ENCODE data around the gene SYNPR.

SYNPR gene

DNA sequence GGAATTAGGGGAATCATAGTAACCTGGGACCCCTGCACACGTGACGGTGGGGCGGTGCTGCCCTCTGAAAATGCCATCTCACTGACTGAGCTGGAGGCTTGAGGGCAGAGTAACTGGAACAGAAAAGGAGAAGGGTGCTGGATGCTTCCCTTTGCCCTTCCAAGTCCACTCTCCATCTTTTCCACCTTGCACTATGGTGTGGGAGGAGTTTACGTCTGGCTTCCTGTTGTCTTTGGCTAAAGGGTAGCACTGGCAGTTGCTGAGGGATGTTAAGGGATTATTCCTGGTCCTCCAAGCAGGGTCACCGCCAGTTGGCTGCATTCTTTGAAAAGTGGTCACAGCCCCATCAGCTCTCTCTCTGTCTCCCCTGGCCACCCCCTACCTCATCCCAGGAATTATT lies 245.0 kb downstream of the SYNPR start:
- H3K27me3 ChIP-seq (ENCODE audit: control insufficient read depth, insufficient read depth, low read length) = no peaks in the 10 kb centered on the region
- no peak for TF ChIP-seq CTCF (IDR thresholded peaks at IDR 0.05)
- no peak overlapping the region for H3K9ac ChIP-seq
- H3K4me1 ChIP-seq = no peaks in the 10 kb centered on the region
- no peaks in the 10 kb centered on the region for H3K36me3 ChIP-seq (ENCODE audit: control insufficient read depth, insufficient read depth, low read length)
- no peak overlapping the region for H2AFZ ChIP-seq
- no peak overlapping the region for H3K27ac ChIP-seq
- H3K4me2 ChIP-seq (ENCODE audit: low read length) = no peak overlapping the region
- no peak overlapping the region for H3K4me3 ChIP-seq (ENCODE audit: low read depth, low read length)
- H3K79me2 ChIP-seq = no peaks in the 10 kb centered on the region
- H3K9me3 ChIP-seq (ENCODE audit: control insufficient read depth, low read length) = no peaks in the 10 kb centered on the region

DNA sequence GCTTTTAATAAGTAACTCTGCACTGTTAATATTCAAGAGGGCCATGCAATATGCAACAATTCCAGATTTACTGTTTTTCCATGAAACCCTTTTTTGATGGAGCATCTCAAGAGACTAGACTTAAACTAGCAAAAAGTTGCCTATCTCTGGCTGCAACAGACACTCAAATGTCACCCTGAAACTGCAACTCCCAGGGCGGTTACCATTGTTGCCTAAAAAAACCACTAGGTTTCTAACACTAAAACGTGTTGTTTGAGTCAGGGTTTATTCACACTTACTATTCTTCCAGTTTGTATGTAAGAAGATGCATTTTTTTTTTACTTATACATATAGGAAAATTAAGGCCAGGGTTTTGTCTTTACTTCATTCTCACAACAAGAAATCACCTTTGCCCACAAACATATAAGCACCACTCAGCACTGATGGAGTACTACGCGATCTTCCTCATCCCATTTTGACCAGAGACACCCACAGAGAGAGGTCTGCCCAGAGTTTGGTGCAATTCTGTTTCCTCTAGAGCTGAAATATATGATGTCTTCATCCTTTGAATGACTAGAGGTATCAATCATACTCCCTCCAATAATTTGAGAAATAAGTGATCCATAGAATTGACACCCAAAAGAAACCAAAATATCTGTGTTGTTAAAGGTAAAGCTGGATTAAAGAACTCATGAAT lies 250.4 kb downstream of the SYNPR start:
- H3K4me2 ChIP-seq (ENCODE audit: low read length) = no peak overlapping the region
- no peaks in the 10 kb centered on the region for H3K36me3 ChIP-seq (ENCODE audit: control insufficient read depth, insufficient read depth, low read length)
- no peaks in the 10 kb centered on the region for H3K9me3 ChIP-seq (ENCODE audit: control insufficient read depth, low read length)
- H3K79me2 ChIP-seq = no peaks in the 10 kb centered on the region
- no peak overlapping the region for H2AFZ ChIP-seq
- H3K4me1 ChIP-seq = no peaks in the 10 kb centered on the region
- H3K4me3 ChIP-seq (ENCODE audit: low read depth, low read length) = no peak overlapping the region
- TF ChIP-seq CTCF (IDR thresholded peaks at IDR 0.05) = no peak
- no peaks in the 10 kb centered on the region for H3K27me3 ChIP-seq (ENCODE audit: control insufficient read depth, insufficient read depth, low read length)
- no peak overlapping the region for H3K27ac ChIP-seq
- H3K9ac ChIP-seq = no peak overlapping the region

- H3K27me3 ChIP-seq (ENCODE audit: control insufficient read depth, insufficient read depth, low read length) = no peaks in the 10 kb centered on the region
- H3K4me3 ChIP-seq (ENCODE audit: low read depth, low read length) = no peak overlapping the region
- H3K79me2 ChIP-seq = no peaks in the 10 kb centered on the region
- no peaks in the 10 kb centered on the region for H3K36me3 ChIP-seq (ENCODE audit: control insufficient read depth, insufficient read depth, low read length)
- H3K9me3 ChIP-seq (ENCODE audit: control insufficient read depth, low read length) = no peaks in the 10 kb centered on the region
- TF ChIP-seq CTCF (IDR thresholded peaks at IDR 0.05) = no peak
- no peak overlapping the region for H3K9ac ChIP-seq
- H3K4me2 ChIP-seq (ENCODE audit: low read length) = no peak overlapping the region
- no peak overlapping the region for H3K27ac ChIP-seq
- H3K4me1 ChIP-seq = no peaks in the 10 kb centered on the region
- no peak overlapping the region for H2AFZ ChIP-seq
These were observed 254.4 kb downstream of the SYNPR start for GRCh38 chr3:63532521-63532920.

DNA sequence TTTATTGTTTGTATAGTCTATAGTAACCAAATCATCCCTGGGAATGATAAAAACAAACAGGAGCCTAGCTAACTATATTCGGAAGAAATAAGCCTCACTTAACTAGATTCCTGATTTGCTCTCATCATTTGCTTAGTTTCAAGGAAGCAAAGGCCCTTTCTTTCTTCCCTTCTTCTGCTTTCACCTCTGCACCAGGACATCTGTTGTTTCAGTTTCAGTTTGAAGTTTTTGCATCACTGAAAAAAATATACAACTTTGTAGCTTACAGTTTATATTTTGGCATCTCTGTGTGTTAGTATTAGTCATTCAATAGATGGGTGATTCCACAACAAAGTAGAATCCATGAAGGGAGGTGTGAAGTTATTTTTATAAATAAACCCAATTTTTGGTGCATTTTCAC lies 260.8 kb downstream of the SYNPR start:
- Histone ChIP-seq H3K4me3 (ENCODE audit: low read depth, low read length) (no peak overlapping the region), H3K27me3 (ENCODE audit: control insufficient read depth, insufficient read depth, low read length) (no peaks in the 10 kb centered on the region), H3K4me2 (ENCODE audit: low read length) (no peak overlapping the region), H3K27ac (no peak overlapping the region), H3K9me3 (ENCODE audit: control insufficient read depth, low read length) (no peaks in the 10 kb centered on the region), H2AFZ (no peak overlapping the region), H3K36me3 (ENCODE audit: control insufficient read depth, insufficient read depth, low read length) (no peaks in the 10 kb centered on the region), H3K9ac (no peak overlapping the region), H3K4me1 (no peaks in the 10 kb centered on the region), H3K79me2 (no peaks in the 10 kb centered on the region)
- no peak for TF ChIP-seq CTCF (IDR thresholded peaks at IDR 0.05)

- Histone ChIP-seq H3K4me3 (ENCODE audit: low read depth, low read length) (no peak overlapping the region), H3K4me2 (ENCODE audit: low read length) (no peak overlapping the region), H3K27me3 (ENCODE audit: control insufficient read depth, insufficient read depth, low read length) (no peaks in the 10 kb centered on the region), H3K4me1 (no peaks in the 10 kb centered on the region), H3K36me3 (ENCODE audit: control insufficient read depth, insufficient read depth, low read length) (no peaks in the 10 kb centered on the region), H3K9ac (no peak overlapping the region), H3K79me2 (no peaks in the 10 kb centered on the region), H3K9me3 (ENCODE audit: control insufficient read depth, low read length) (no peaks in the 10 kb centered on the region), H3K27ac (no peak overlapping the region), H2AFZ (no peak overlapping the region)
- TF ChIP-seq CTCF (IDR thresholded peaks at IDR 0.05) = no peak
These were observed 277.7 kb downstream of the SYNPR start for GRCh38 chr3:63555767-63556166.
